ENCODE data around the gene LRRC8B. TPM values are rescaled to one million over a fixed set of nuclear protein-coding genes. Genes with fewer than 3 reads are reported as not detected.
"Not testable (repeated sequence)": the region's sequence is repeated elsewhere in the genome, so short reads cannot be mapped to it uniquely, and the experiment has no call there.

Gene LRRC8B
- polyA plus RNA-seq, 2 donors, result 1.9 to 3.0 TPM

GRCh38 chr1:89590341-89591080, 65.9 kb downstream of the LRRC8B start:
- Histone ChIP-seq H3K36me3 (ENCODE audit: control insufficient read depth in 2 of 2, insufficient read depth in 2 of 2, low read length in 1 of 2) (no peaks in the 10 kb centered on the region), H3K27me3 (ENCODE audit: control insufficient read depth in 1 of 2, insufficient read depth in 2 of 2, low read length in 2 of 2) (no peaks in the 10 kb centered on the region), H3K9me3 (ENCODE audit: control insufficient read depth in 2 of 2, insufficient read depth in 1 of 2, low read depth in 1 of 2, low read length in 1 of 2) (no peaks in the 10 kb centered on the region), H3K4me3 (ENCODE audit: low read depth in 1 of 2, low read length in 2 of 2) (no peak overlapping the region), H3K27ac (ENCODE audit: low read depth in 2 of 2, low read length in 1 of 2) (no peak overlapping the region), H3K4me1 (ENCODE audit: control insufficient read depth in 2 of 2, insufficient read depth in 2 of 2, low read length in 1 of 2) (no peaks in the 10 kb centered on the region)
- 85 to 86% methylated on average over 6 of the region's 6 CpGs for WGBS, 2 donors

- not testable (repeated sequence) for H3K9me3 ChIP-seq (ENCODE audit: control insufficient read depth in 2 of 2, insufficient read depth in 1 of 2, low read depth in 1 of 2, low read length in 1 of 2); H3K27me3 ChIP-seq (ENCODE audit: control insufficient read depth in 1 of 2, insufficient read depth in 2 of 2, low read length in 2 of 2); H3K4me1 ChIP-seq (ENCODE audit: control insufficient read depth in 2 of 2, insufficient read depth in 2 of 2, low read length in 1 of 2); H3K27ac ChIP-seq (ENCODE audit: low read depth in 2 of 2, low read length in 1 of 2); H3K4me3 ChIP-seq (ENCODE audit: low read depth in 1 of 2, low read length in 2 of 2); H3K36me3 ChIP-seq (ENCODE audit: control insufficient read depth in 2 of 2, insufficient read depth in 2 of 2, low read length in 1 of 2)
- 65 to 77% methylated on average over 13 of the region's 13 CpGs for WGBS, 2 donors
Observed at GRCh38 chr1:89592861-89593302, 68.3 kb downstream of the LRRC8B start.

- 82 to 88% methylated on average over 4 of the region's 4 CpGs for WGBS, 2 donors
- Histone ChIP-seq H3K27me3 (ENCODE audit: control insufficient read depth in 1 of 2, insufficient read depth in 2 of 2, low read length in 2 of 2) (no peaks in the 10 kb centered on the region), H3K4me3 (ENCODE audit: low read depth in 1 of 2, low read length in 2 of 2) (no peak overlapping the region), H3K27ac (ENCODE audit: low read depth in 2 of 2, low read length in 1 of 2) (no peak overlapping the region), H3K4me1 (ENCODE audit: control insufficient read depth in 2 of 2, insufficient read depth in 2 of 2, low read length in 1 of 2) (no peaks in the 10 kb centered on the region), H3K36me3 (ENCODE audit: control insufficient read depth in 2 of 2, insufficient read depth in 2 of 2, low read length in 1 of 2) (no peaks in the 10 kb centered on the region), H3K9me3 (ENCODE audit: control insufficient read depth in 2 of 2, insufficient read depth in 1 of 2, low read depth in 1 of 2, low read length in 1 of 2) (no peaks in the 10 kb centered on the region)
Observed at GRCh38 chr1:89594096-89594740, 69.6 kb downstream of the LRRC8B start.

- H3K4me1 ChIP-seq (ENCODE audit: control insufficient read depth in 2 of 2, insufficient read depth in 2 of 2, low read length in 1 of 2), result no peaks in the 10 kb centered on the region
- WGBS, 2 donors, result 90 to 94% methylated on average over 2 of the region's 2 CpGs
- H3K4me3 ChIP-seq (ENCODE audit: low read depth in 1 of 2, low read length in 2 of 2), result no peak overlapping the region
- no peak overlapping the region for H3K27ac ChIP-seq (ENCODE audit: low read depth in 2 of 2, low read length in 1 of 2)
- H3K36me3 ChIP-seq (ENCODE audit: control insufficient read depth in 2 of 2, insufficient read depth in 2 of 2, low read length in 1 of 2), result no peaks in the 10 kb centered on the region
- H3K9me3 ChIP-seq (ENCODE audit: control insufficient read depth in 2 of 2, insufficient read depth in 1 of 2, low read depth in 1 of 2, low read length in 1 of 2), result no peaks in the 10 kb centered on the region
- H3K27me3 ChIP-seq (ENCODE audit: control insufficient read depth in 1 of 2, insufficient read depth in 2 of 2, low read length in 2 of 2), result no peaks in the 10 kb centered on the region
Observed at GRCh38 chr1:89596698-89597097, 72.1 kb downstream of the LRRC8B start.

GRCh38 chr1:89598450-89599331, 74.1 kb downstream of the LRRC8B start:
- H3K36me3 ChIP-seq (ENCODE audit: control insufficient read depth in 2 of 2, insufficient read depth in 2 of 2, low read length in 1 of 2), result no peaks in the 10 kb centered on the region
- H3K27me3 ChIP-seq (ENCODE audit: control insufficient read depth in 1 of 2, insufficient read depth in 2 of 2, low read length in 2 of 2), result no peaks in the 10 kb centered on the region
- no peaks in the 10 kb centered on the region for H3K4me1 ChIP-seq (ENCODE audit: control insufficient read depth in 2 of 2, insufficient read depth in 2 of 2, low read length in 1 of 2)
- 69 to 75% methylated on average over 5 of the region's 5 CpGs for WGBS, 2 donors
- H3K27ac ChIP-seq (ENCODE audit: low read depth in 2 of 2, low read length in 1 of 2), result no peak overlapping the region
- no peak overlapping the region for H3K4me3 ChIP-seq (ENCODE audit: low read depth in 1 of 2, low read length in 2 of 2)
- H3K9me3 ChIP-seq (ENCODE audit: control insufficient read depth in 2 of 2, insufficient read depth in 1 of 2, low read depth in 1 of 2, low read length in 1 of 2), result no peaks in the 10 kb centered on the region

- Histone ChIP-seq H3K27ac (ENCODE audit: low read depth in 2 of 2, low read length in 1 of 2) (no peak overlapping the region), H3K4me3 (ENCODE audit: low read depth in 1 of 2, low read length in 2 of 2) (no peak overlapping the region), H3K4me1 (ENCODE audit: control insufficient read depth in 2 of 2, insufficient read depth in 2 of 2, low read length in 1 of 2) (no peaks in the 10 kb centered on the region), H3K27me3 (ENCODE audit: control insufficient read depth in 1 of 2, insufficient read depth in 2 of 2, low read length in 2 of 2) (no peaks in the 10 kb centered on the region), H3K36me3 (ENCODE audit: control insufficient read depth in 2 of 2, insufficient read depth in 2 of 2, low read length in 1 of 2) (no peaks in the 10 kb centered on the region), H3K9me3 (ENCODE audit: control insufficient read depth in 2 of 2, insufficient read depth in 1 of 2, low read depth in 1 of 2, low read length in 1 of 2) (no peaks in the 10 kb centered on the region)
- WGBS, 2 donors, result 83 to 92% methylated on average over 2 of the region's 2 CpGs
Observed at GRCh38 chr1:89599332-89599630, 74.7 kb downstream of the LRRC8B start.

GRCh38 chr1:89600451-89601224, 76.0 kb downstream of the LRRC8B start:
- no peaks in the 10 kb centered on the region for H3K9me3 ChIP-seq (ENCODE audit: control insufficient read depth in 2 of 2, insufficient read depth in 1 of 2, low read depth in 1 of 2, low read length in 1 of 2)
- WGBS, 2 donors, result 86 to 91% methylated on average over 3 of the region's 3 CpGs
- H3K36me3 ChIP-seq (ENCODE audit: control insufficient read depth in 2 of 2, insufficient read depth in 2 of 2, low read length in 1 of 2), result no peaks in the 10 kb centered on the region
- H3K4me1 ChIP-seq (ENCODE audit: control insufficient read depth in 2 of 2, insufficient read depth in 2 of 2, low read length in 1 of 2), result no peaks in the 10 kb centered on the region
- H3K27me3 ChIP-seq (ENCODE audit: control insufficient read depth in 1 of 2, insufficient read depth in 2 of 2, low read length in 2 of 2), result no peaks in the 10 kb centered on the region
- no peak overlapping the region for H3K4me3 ChIP-seq (ENCODE audit: low read depth in 1 of 2, low read length in 2 of 2)
- H3K27ac ChIP-seq (ENCODE audit: low read depth in 2 of 2, low read length in 1 of 2), result no peak overlapping the region

GRCh38 chr1:89602871-89603404, 78.3 kb downstream of the LRRC8B start:
- Histone ChIP-seq H3K27me3 (ENCODE audit: control insufficient read depth in 1 of 2, insufficient read depth in 2 of 2, low read length in 2 of 2) (no peaks in the 10 kb centered on the region), H3K27ac (ENCODE audit: low read depth in 2 of 2, low read length in 1 of 2) (no peak overlapping the region), H3K4me3 (ENCODE audit: low read depth in 1 of 2, low read length in 2 of 2) (no peak overlapping the region), H3K36me3 (ENCODE audit: control insufficient read depth in 2 of 2, insufficient read depth in 2 of 2, low read length in 1 of 2) (no peaks in the 10 kb centered on the region), H3K4me1 (ENCODE audit: control insufficient read depth in 2 of 2, insufficient read depth in 2 of 2, low read length in 1 of 2) (no peaks in the 10 kb centered on the region), H3K9me3 (ENCODE audit: control insufficient read depth in 2 of 2, insufficient read depth in 1 of 2, low read depth in 1 of 2, low read length in 1 of 2) (no peaks in the 10 kb centered on the region)
- 65 to 71% methylated on average over 6 of the region's 6 CpGs for WGBS, 2 donors
